ENCODE results near the gene TBRG1. TPM values are rescaled to one million over a fixed set of nuclear protein-coding genes. Genes with fewer than 3 reads are reported as not detected.

TBRG1 gene
- total RNA-seq, 4 donors from 2014 or later = 19.8 to 44.0 (median 30.3) TPM

GRCh38 chr11:124643042-124643604 lies 20.5 kb downstream of the TBRG1 start:
- WGBS, 2 donors (ENCODE audit: low coverage in 1 of 2) = 76 to 92% methylated on average over 9 to 10 of the region's 10 CpGs
- in situ Hi-C loops (cut with MboI; ENCODE audit: low pct_ligation_motif_present in 1 of 4, low pct_unique_long_range_greater_than_20kb in 1 of 4, low sequenced_read_pairs in 3 of 4) (no loop called here), intact Hi-C loops (cut with DNase I; ENCODE audit: low total_unique reads) (no loop called here)
- H3K4me3 ChIP-seq = no peak overlapping the region
- peaks cover 0 to 5% (median 2%) of the 10 kb centered on the region in 4 donors for H3K4me1 ChIP-seq
- no peak for TF ChIP-seq POLR2A (IDR thresholded peaks at IDR 0.05)
- no peak for TF ChIP-seq EP300 (IDR thresholded peaks at IDR 0.05; ENCODE audit: low read depth)
- TF ChIP-seq POLR2AphosphoS5 (IDR thresholded peaks at IDR 0.05) = no peak
- TF ChIP-seq CTCF (IDR thresholded peaks at IDR 0.05) = no peak
- H3K9me3 ChIP-seq = no peaks in the 10 kb centered on the region
- no peak overlapping the region for H3K27ac ChIP-seq
- H3K27me3 ChIP-seq = no peaks in the 10 kb centered on the region
- no peak for DNase-seq
- peaks cover 0 to 7% (median 2%) of the 10 kb centered on the region in 4 donors for H3K36me3 ChIP-seq

- Histone ChIP-seq H3K27ac (no peak overlapping the region), H3K27me3 (no peaks in the 10 kb centered on the region), H3K36me3 (peaks cover 0 to 7% (median 2%) of the 10 kb centered on the region in 4 donors), H3K4me1 (peaks cover 0 to 5% (median 2%) of the 10 kb centered on the region in 4 donors), H3K9me3 (no peaks in the 10 kb centered on the region), H3K4me3 (no peak overlapping the region)
- intact Hi-C loops (cut with DNase I; ENCODE audit: low total_unique reads) (no loop called here), in situ Hi-C loops (cut with MboI; ENCODE audit: low pct_ligation_motif_present in 1 of 4, low pct_unique_long_range_greater_than_20kb in 1 of 4, low sequenced_read_pairs in 3 of 4) (no loop called here)
- no peak for DNase-seq
- WGBS, 2 donors (ENCODE audit: low coverage in 1 of 2) = 49 to 53% methylated on average over 3 of the region's 3 CpGs
- no peak for TF ChIP-seq EP300 (IDR thresholded peaks at IDR 0.05; ENCODE audit: low read depth)
These were observed 21.2 kb downstream of the TBRG1 start for GRCh38 chr11:124643605-124644425.

DNA sequence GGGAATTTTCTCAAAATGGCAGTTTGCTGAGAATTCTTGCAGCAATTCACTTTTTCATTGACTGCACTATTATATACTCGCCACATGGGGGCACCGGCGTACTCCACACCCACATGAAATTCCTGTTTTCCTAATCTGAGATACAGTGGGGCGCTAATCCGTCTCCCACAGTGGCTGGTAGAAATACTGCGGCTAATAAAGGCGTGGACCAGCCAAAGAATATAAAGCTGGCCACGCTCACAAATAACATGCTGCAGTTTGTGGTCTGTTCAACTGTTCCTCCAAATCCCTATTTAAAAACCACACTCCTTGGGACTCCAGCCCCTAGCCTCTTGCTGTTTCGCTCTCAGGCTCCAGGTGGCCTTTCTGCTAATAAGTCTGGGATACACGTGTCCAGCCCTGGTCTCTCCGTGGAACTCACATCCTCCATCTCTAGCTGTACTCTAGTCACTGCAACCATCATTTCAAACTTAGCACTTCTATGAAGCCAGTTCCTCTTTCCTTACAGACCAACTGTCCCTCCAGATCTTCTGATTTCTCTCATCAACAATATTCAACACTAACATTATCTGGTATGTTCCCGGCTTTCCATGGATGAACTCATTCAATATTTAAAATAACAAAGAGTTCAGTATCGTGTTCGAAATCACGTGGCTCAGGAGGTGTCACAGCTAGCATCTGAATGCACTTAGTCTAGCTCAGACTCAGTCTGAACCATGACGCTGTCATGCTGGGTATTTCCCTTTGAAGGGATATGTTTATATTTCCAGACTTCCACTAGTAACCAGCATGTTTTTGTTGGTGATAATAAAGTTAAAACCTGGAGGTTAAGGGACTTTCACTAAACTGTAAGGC lies 22.0 kb downstream of the TBRG1 start:
- in situ Hi-C loops (cut with MboI; ENCODE audit: low pct_ligation_motif_present in 1 of 4, low pct_unique_long_range_greater_than_20kb in 1 of 4, low sequenced_read_pairs in 3 of 4) (no loop called here), intact Hi-C loops (cut with DNase I; ENCODE audit: low total_unique reads) (no loop called here)
- no peak overlapping the region for H3K27ac ChIP-seq
- peaks cover 0 to 5% (median 2%) of the 10 kb centered on the region in 4 donors for H3K4me1 ChIP-seq
- TF ChIP-seq POLR2AphosphoS5 (IDR thresholded peaks at IDR 0.05) (no peak), POLR2A (IDR thresholded peaks at IDR 0.05) (no peak), CTCF (IDR thresholded peaks at IDR 0.05) (peak; percentile 81 to 85 (median 82)), EP300 (IDR thresholded peaks at IDR 0.05; ENCODE audit: low read depth) (no peak)
- H3K27me3 ChIP-seq = no peaks in the 10 kb centered on the region
- no peak overlapping the region for H3K4me3 ChIP-seq
- peak; percentile 46 for DNase-seq
- H3K36me3 ChIP-seq = peaks cover 0 to 3% (median under 1%) of the 10 kb centered on the region in 4 donors
- WGBS, 2 donors (ENCODE audit: low coverage in 1 of 2) = 28% methylated on average over 15 to 16 of the region's 16 CpGs
- H3K9me3 ChIP-seq = no peaks in the 10 kb centered on the region

- intact Hi-C loops (cut with DNase I; ENCODE audit: low total_unique reads) (no loop called here), in situ Hi-C loops (cut with MboI; ENCODE audit: low pct_ligation_motif_present in 1 of 4, low pct_unique_long_range_greater_than_20kb in 1 of 4, low sequenced_read_pairs in 3 of 4) (no loop called here)
- Histone ChIP-seq H3K4me1 (peaks cover 0 to 5% (median 2%) of the 10 kb centered on the region in 4 donors), H3K27ac (no peak overlapping the region), H3K9me3 (no peaks in the 10 kb centered on the region), H3K4me3 (no peak overlapping the region), H3K36me3 (no peaks in the 10 kb centered on the region), H3K27me3 (no peaks in the 10 kb centered on the region)
- no peak for DNase-seq
- TF ChIP-seq EP300 (IDR thresholded peaks at IDR 0.05; ENCODE audit: low read depth) = no peak
- no peak for TF ChIP-seq POLR2A (IDR thresholded peaks at IDR 0.05)
- no peak for TF ChIP-seq CTCF (IDR thresholded peaks at IDR 0.05)
- TF ChIP-seq POLR2AphosphoS5 (IDR thresholded peaks at IDR 0.05) = no peak
- 73 to 82% methylated on average over 3 of the region's 3 CpGs for WGBS, 2 donors (ENCODE audit: low coverage in 1 of 2)
These were observed 23.5 kb downstream of the TBRG1 start for GRCh38 chr11:124646148-124646547.
